HFFc6 (cell line): ENCODE data around the gene AKR1E2. TPM values are rescaled to one million over a fixed set of nuclear protein-coding genes. Genes with fewer than 3 reads are reported as not detected.
"Not testable (repeated sequence)": the region's sequence is repeated elsewhere in the genome, so short reads cannot be mapped to it uniquely, and the experiment has no call there.

ENCODE experiments used
- DNase-seq: peaks from one replicate; pipeline ENCODE4 v3.0.0-alpha.2; 2018
- H3K27ac Mint-ChIP-seq: 2 replicates; pipeline ENCODE4 v1.8.0; 2020; ENCODE audit warnings: mild to moderate bottlenecking, mixed read lengths
- H3K27me3 Mint-ChIP-seq: 2 replicates; pipeline ENCODE4 v1.8.0; 2021; ENCODE audit warnings: mild to moderate bottlenecking, moderate library complexity, mixed read lengths; ENCODE audit not compliant: insufficient read depth
- H3K36me3 Mint-ChIP-seq: 2 replicates; pipeline ENCODE4 v1.8.0; 2021; ENCODE audit warnings: low read depth, mixed read lengths
- H3K4me1 Mint-ChIP-seq: 2 replicates; pipeline ENCODE4 v1.8.0; 2020; ENCODE audit warnings: low read depth, mixed read lengths
- H3K4me3 Mint-ChIP-seq: 2 replicates; pipeline ENCODE4 v1.8.0; 2020; ENCODE audit warnings: mild to moderate bottlenecking, moderate library complexity, mixed read lengths
- H3K9me3 Mint-ChIP-seq: 2 replicates; pipeline ENCODE4 v1.8.0; 2020; ENCODE audit warnings: mild to moderate bottlenecking, mixed read lengths
- total RNA-seq, 6 experiments: library from RNA; stranded (reverse); fragmentation: NEBNext Ultra II Directional; extraction: Animal tissue kit (Norgen Biotek cat#: 25700); gene quantifications; 2 replicates in 1 of 6; 3 replicates in 5 of 6; pipeline ENCODE4 v1.2.3, GENCODE V29; 2021
- TF ChIP-seq, protein P1 (sequence below): fragments of 200-600 bp; sonication (generic); IDR thresholded peaks from 2 replicates; pipeline ENCODE4 v1.5.0; 2021; ENCODE audit warnings: antibody characterized with exemption, mild to moderate bottlenecking

The AKR1E2 gene
- total RNA-seq, 6 experiments from 2014 or later = 0.59 to 1.5 (median 1.1) TPM; not detected in 1

DNA sequence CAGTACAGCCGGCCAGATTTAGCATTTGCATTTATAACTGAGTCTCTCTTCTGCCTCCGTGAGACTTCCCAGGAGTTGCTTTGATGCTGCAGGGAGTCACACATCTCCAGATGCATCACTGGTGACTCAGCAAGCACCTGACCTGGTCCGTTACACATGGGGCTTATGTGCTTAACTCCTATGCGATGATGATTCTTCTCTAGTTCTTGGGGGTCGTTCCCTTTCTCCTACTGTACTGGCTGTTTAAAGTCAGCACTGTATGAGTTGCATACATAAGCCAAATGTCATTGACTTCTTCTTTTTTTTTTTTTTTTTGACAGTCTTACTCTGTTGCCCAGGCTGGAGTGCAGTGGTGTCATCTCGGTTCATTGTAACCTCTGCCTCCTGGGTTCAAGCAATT is 13.0 kb upstream of the AKR1E2 start:
- Mint-ChIP-seq H3K27ac (peak overlapping the region; percentile 63), H3K4me3 (no peak overlapping the region), H3K9me3 (peaks cover 9% of the 10 kb centered on the region), H3K36me3 (peaks cover 12% of the 10 kb centered on the region), H3K4me1 (peaks cover 64% of the 10 kb centered on the region), H3K27me3 (no peaks in the 10 kb centered on the region)
- DNase-seq = peak; percentile 82
- TF ChIP-seq, protein P1, sequence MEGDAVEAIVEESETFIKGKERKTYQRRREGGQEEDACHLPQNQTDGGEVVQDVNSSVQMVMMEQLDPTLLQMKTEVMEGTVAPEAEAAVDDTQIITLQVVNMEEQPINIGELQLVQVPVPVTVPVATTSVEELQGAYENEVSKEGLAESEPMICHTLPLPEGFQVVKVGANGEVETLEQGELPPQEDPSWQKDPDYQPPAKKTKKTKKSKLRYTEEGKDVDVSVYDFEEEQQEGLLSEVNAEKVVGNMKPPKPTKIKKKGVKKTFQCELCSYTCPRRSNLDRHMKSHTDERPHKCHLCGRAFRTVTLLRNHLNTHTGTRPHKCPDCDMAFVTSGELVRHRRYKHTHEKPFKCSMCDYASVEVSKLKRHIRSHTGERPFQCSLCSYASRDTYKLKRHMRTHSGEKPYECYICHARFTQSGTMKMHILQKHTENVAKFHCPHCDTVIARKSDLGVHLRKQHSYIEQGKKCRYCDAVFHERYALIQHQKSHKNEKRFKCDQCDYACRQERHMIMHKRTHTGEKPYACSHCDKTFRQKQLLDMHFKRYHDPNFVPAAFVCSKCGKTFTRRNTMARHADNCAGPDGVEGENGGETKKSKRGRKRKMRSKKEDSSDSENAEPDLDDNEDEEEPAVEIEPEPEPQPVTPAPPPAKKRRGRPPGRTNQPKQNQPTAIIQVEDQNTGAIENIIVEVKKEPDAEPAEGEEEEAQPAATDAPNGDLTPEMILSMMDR = no peak

DNA sequence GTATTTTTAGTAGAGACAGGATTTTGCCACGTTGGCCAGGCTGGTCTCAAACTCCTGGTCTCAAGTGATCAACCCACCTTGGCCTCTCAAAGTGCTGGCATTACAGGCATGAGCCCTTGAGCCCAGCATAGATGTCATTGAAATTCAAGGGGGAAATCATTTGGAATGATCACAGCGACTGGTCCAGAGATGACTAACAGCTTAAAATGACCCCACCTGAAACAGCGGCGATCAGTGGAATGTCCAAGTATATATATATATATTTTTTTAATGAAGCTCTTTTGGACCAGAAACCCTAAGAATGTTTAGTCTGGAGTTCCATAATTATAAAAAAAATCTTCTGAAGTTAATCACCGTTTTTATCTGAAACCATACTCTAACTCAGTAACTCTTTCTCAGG is 12.5 kb upstream of the AKR1E2 start:
- Mint-ChIP-seq H3K27me3 (no peaks in the 10 kb centered on the region), H3K4me3 (no peak overlapping the region)

DNA sequence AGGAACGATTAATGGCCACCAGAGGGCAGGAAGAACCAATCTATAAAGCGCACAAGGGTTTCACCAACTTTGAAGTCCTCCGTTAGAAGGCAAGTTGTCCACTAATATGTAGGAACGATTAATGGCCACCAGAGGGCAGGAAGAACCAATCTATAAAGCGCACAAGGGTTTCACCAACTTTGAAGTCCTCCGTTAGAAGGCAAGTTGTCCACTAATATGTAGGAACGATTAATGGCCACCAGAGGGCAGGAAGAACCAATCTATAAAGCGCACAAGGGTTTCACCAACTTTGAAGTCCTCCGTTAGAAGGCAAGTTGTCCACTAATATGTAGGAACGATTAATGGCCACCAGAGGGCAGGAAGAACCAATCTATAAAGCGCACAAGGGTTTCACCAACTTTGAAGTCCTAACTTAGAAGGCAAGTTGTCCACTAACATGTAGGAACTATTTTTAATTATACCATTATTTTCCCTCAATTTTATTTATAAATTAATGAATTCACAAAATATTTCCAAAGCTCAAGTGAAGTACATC is 10.3 kb upstream of the AKR1E2 start:
- not testable (repeated sequence) for H3K9me3 Mint-ChIP-seq, H3K4me3 Mint-ChIP-seq, H3K27ac Mint-ChIP-seq, H3K27me3 Mint-ChIP-seq, H3K36me3 Mint-ChIP-seq, DNase-seq
- TF ChIP-seq, protein P1 = peak; percentile 87
- peaks cover 39% of the 10 kb centered on the region for H3K4me1 Mint-ChIP-seq

More for the DNA sequence above, 12.5 kb upstream of the AKR1E2 start:
- Mint-ChIP-seq H3K9me3 (peaks cover 9% of the 10 kb centered on the region), H3K36me3 (peaks cover 12% of the 10 kb centered on the region), H3K27ac (peak overlapping the region; percentile 63), H3K4me1 (peaks cover 60% of the 10 kb centered on the region)
- TF ChIP-seq, protein P1 = no peak
- DNase-seq = no peak

DNA sequence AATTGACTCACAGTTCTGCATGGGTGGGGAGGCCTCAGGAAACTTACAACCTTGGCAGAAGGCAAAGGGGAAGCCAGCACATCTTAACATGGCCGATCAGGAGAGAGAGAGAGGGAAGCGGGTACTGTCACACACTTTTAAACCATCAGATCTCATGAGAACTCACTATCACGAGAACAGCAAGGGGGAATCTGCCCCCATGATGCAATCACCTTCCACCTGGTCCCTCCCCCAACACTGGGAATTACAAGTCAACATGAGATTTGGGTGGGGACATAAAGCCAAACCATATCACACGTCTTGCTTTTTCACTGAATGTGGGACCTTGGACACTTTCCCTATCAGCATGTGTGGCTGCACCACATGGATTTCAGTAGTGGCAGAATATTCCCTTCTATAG is 9.0 kb upstream of the AKR1E2 start:
- no peaks in the 10 kb centered on the region; the same call in 1 of the 2 replicates for H3K27me3 Mint-ChIP-seq
- H3K27ac Mint-ChIP-seq = no peak overlapping the region
- no peaks in the 10 kb centered on the region for H3K36me3 Mint-ChIP-seq
- no peak for DNase-seq
- peaks cover 30% of the 10 kb centered on the region for H3K4me1 Mint-ChIP-seq
- TF ChIP-seq, protein P1 = no peak
- no peaks in the 10 kb centered on the region for H3K9me3 Mint-ChIP-seq
- H3K4me3 Mint-ChIP-seq = no peak overlapping the region

DNA sequence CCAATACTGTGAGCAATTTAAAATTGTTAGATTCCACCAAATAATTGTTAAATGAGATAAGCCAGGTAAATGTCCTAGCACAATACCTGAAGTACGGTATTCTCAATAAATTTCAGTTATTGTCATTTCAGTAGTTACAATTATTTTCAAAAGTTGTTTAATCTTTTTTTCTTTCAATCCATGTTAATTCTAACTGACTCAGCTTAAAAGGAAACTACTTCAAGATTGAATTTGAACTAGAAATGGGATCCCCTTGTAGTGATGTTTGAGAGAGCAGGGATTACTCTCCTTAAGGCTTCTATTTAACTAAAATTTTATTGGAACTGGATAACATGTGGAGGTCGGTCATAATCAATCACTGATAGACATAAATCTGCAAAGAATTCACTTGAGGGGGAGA is 6.9 kb upstream of the AKR1E2 start:
- Mint-ChIP-seq H3K36me3 (peaks cover 5% of the 10 kb centered on the region; the same call in 1 of the 2 replicates), H3K27me3 (no peaks in the 10 kb centered on the region; the same call in 1 of the 2 replicates), H3K4me1 (peaks cover 9% of the 10 kb centered on the region; the same call in 1 of the 2 replicates), H3K27ac (no peak overlapping the region), H3K9me3 (peaks cover 5% of the 10 kb centered on the region; the same call in 1 of the 2 replicates), H3K4me3 (no peak overlapping the region)
- TF ChIP-seq, protein P1 = no peak
- no peak for DNase-seq
